RCC 7860 (cell line): ENCODE results near the gene DMTF1.
A peak's percentile ranks its signal among the peaks of the same experiment; 100 is the strongest.
"Not testable (repeated sequence)": the region's sequence is repeated elsewhere in the genome, so short reads cannot be mapped to it uniquely, and the experiment has no call there.

Experiments used
- DNase-seq: peaks from one replicate; pipeline ENCODE4 v3.0.0-alpha.2; 2015; ENCODE audit warnings: low spot score
- FAIRE-seq: peaks from 2 replicates; lab custom pipeline; 2012; peaks lifted over from hg19 to GRCh38; lab: Jason Lieb, UNC

DMTF1 gene

GRCh38 chr7:87152112-87152896, at the start of gene DMTF1:
DMTF1 (plus strand) TSS chr7:87152453; CDS start chr7:87164942, 12,489 bp downstream.
- DNase-seq (peak; percentile 96), FAIRE-seq (peak; percentile 65)

- FAIRE-seq (no peak), DNase-seq (no peak)
Measured at GRCh38 chr7:87105401-87105800, 46.9 kb upstream of the DMTF1 start.

GRCh38 chr7:87106974-87107612, 45.2 kb upstream of the DMTF1 start:
- FAIRE-seq (no peak), DNase-seq (no peak)

- no peak for DNase-seq
- no peak for FAIRE-seq
Measured at GRCh38 chr7:87107949-87108776, 44.1 kb upstream of the DMTF1 start.

- FAIRE-seq, result no peak
Measured at GRCh38 chr7:87110778-87111177, 41.5 kb upstream of the DMTF1 start.

GRCh38 chr7:87111877-87112276, 40.4 kb upstream of the DMTF1 start:
- DNase-seq (no peak), FAIRE-seq (no peak)

More at GRCh38 chr7:87110778-87111177, 41.5 kb upstream of the DMTF1 start:
- no peak for DNase-seq

GRCh38 chr7:87113077-87113476, 39.2 kb upstream of the DMTF1 start:
- DNase-seq, result no peak
- no peak for FAIRE-seq

- not testable (repeated sequence) for DNase-seq, FAIRE-seq
Measured at GRCh38 chr7:87113904-87114303, 38.3 kb upstream of the DMTF1 start.

GRCh38 chr7:87115772-87116171, 36.5 kb upstream of the DMTF1 start:
- not testable (repeated sequence) for FAIRE-seq

GRCh38 chr7:87116315-87116714, 35.9 kb upstream of the DMTF1 start:
- FAIRE-seq (no peak), DNase-seq (no peak)

More at GRCh38 chr7:87115772-87116171, 36.5 kb upstream of the DMTF1 start:
- not testable (repeated sequence) for DNase-seq

GRCh38 chr7:87119581-87119980, 32.7 kb upstream of the DMTF1 start:
- no peak for FAIRE-seq
- no peak for DNase-seq

GRCh38 chr7:87123105-87123504, 29.1 kb upstream of the DMTF1 start:
- FAIRE-seq, result no peak

GRCh38 chr7:87127019-87127418, 25.2 kb upstream of the DMTF1 start:
- FAIRE-seq, result no peak
- DNase-seq, result no peak

More at GRCh38 chr7:87123105-87123504, 29.1 kb upstream of the DMTF1 start:
- no peak for DNase-seq

GRCh38 chr7:87128861-87129267, 23.4 kb upstream of the DMTF1 start:
- FAIRE-seq (no peak), DNase-seq (no peak)

- FAIRE-seq, result no peak
- DNase-seq, result no peak
Measured at GRCh38 chr7:87129332-87129731, 22.9 kb upstream of the DMTF1 start.

- FAIRE-seq, result no peak
Measured at GRCh38 chr7:87129848-87130247, 22.4 kb upstream of the DMTF1 start.

GRCh38 chr7:87131771-87132170, 20.5 kb upstream of the DMTF1 start:
- FAIRE-seq (no peak), DNase-seq (no peak)

More at GRCh38 chr7:87129848-87130247, 22.4 kb upstream of the DMTF1 start:
- no peak for DNase-seq

GRCh38 chr7:87137271-87137670, 15.0 kb upstream of the DMTF1 start:
- FAIRE-seq (no peak), DNase-seq (no peak)

- FAIRE-seq, result no peak
- no peak for DNase-seq
Measured at GRCh38 chr7:87139514-87139913, 12.7 kb upstream of the DMTF1 start.

GRCh38 chr7:87140271-87140748, 11.9 kb upstream of the DMTF1 start:
- no peak for FAIRE-seq
- DNase-seq, result no peak

GRCh38 chr7:87144173-87144657, 8.0 kb upstream of the DMTF1 start:
- DNase-seq (no peak), FAIRE-seq (no peak)
